Vagina (tissue), 2 donors: ENCODE results near the gene ADAMTSL3. TPM values are rescaled to one million over a fixed set of nuclear protein-coding genes. Genes with fewer than 3 reads are reported as not detected.

Experiments
- DNase-seq, 2 donors: peaks; one replicate each; pipeline ENCODE4 v3.0.0-alpha.2; 2017; ENCODE audit errors: extremely low spot score in 2 of 2
- H3K27ac ChIP-seq: fragments of 200-600 bp; sonication (generic); one replicate; pipeline ENCODE4 v1.5.1; 2019
- H3K27me3 ChIP-seq: fragments of 200-600 bp; sonication (generic); one replicate; pipeline ENCODE4 v1.5.1; 2019
- H3K36me3 ChIP-seq, 2 donors: fragments of 200-600 bp; sonication (generic); one replicate each; pipeline ENCODE4 v1.5.1; 2017 to 2019
- H3K4me1 ChIP-seq: fragments of 200-600 bp; sonication (generic); one replicate; pipeline ENCODE4 v1.5.1; 2019
- H3K4me3 ChIP-seq, 2 donors: fragments of 200-600 bp; sonication (generic); 1 replicate in 1 of 2; 2 replicates in 1 of 2; pipeline ENCODE4 v1.5.1; 2016 to 2019
- H3K9me3 ChIP-seq: fragments of 200-600 bp; sonication (generic); one replicate; pipeline ENCODE4 v1.5.1; 2019
- CTCF ChIP-seq, 3 experiments: fragments of 450-650 bp in 2 of 3; fragments of 200-600 bp in 1 of 3; sonication (generic) in 1 of 3; IDR thresholded peaks; one replicate each; pipeline ENCODE4 v1.5.1; 2017 to 2019; ENCODE audit warnings: antibody characterized with exemption in 3 of 3, mild to moderate bottlenecking in 2 of 3, moderate library complexity in 2 of 3
- POLR2A ChIP-seq, 2 donors: fragments of 450-650 bp; IDR thresholded peaks; one replicate each; pipeline ENCODE4 v1.6.1; 2017; ENCODE audit warnings: antibody characterized with exemption in 2 of 2, mild to moderate bottlenecking in 2 of 2, moderate library complexity in 2 of 2
- POLR2AphosphoS5 ChIP-seq, 2 donors: sonication (generic); formaldehyde crosslinking; IDR thresholded peaks; one replicate each; pipeline ENCODE4 v1.9.0; 2017; ENCODE audit warnings: antibody characterized with exemption in 2 of 2, mild to moderate bottlenecking in 2 of 2, low read depth in 1 of 2; ENCODE audit not compliant: insufficient read depth in 1 of 2
- intact Hi-C: fragments of 100-400 bp; cut with DNase I; formaldehyde crosslinking; loops from one replicate; pipeline ENCODE4 v1.15.1; 2023
- total RNA-seq: library from RNA; depleted of rRNA; stranded (reverse); fragments of >200 nt; gene quantifications from one replicate; pipeline ENCODE4 v1.2.3, GENCODE V29; 2016

Gene ADAMTSL3
- total RNA-seq, 1 donor from 2014 or later, result 4.2 TPM

- no peaks in the 10 kb centered on the region for H3K36me3 ChIP-seq
- intact Hi-C loops, result no loop called here
- no peaks in the 10 kb centered on the region for H3K9me3 ChIP-seq
- no peak for TF ChIP-seq POLR2A (IDR thresholded peaks at IDR 0.05)
- no peak overlapping the region for H3K27ac ChIP-seq
- peaks cover 5% of the 10 kb centered on the region for H3K4me1 ChIP-seq
- H3K4me3 ChIP-seq, result no peak overlapping the region
- no peak for DNase-seq
- H3K27me3 ChIP-seq, result no peaks in the 10 kb centered on the region
These were observed 212.8 kb downstream of the ADAMTSL3 start for GRCh38 chr15:83866692-83867091.

- H3K9me3 ChIP-seq, result no peaks in the 10 kb centered on the region
- H3K4me3 ChIP-seq, result no peak overlapping the region
- H3K36me3 ChIP-seq, result no peaks in the 10 kb centered on the region
- peaks cover 5% of the 10 kb centered on the region for H3K4me1 ChIP-seq
- no peak overlapping the region for H3K27ac ChIP-seq
- TF ChIP-seq CTCF (IDR thresholded peaks at IDR 0.05) (no peak), POLR2AphosphoS5 (IDR thresholded peaks at IDR 0.05; ENCODE audit: insufficient read depth in 1 of 2, low read depth in 1 of 2) (no peak), POLR2A (IDR thresholded peaks at IDR 0.05) (no peak)
- DNase-seq, result no peak
- intact Hi-C loops, result no loop called here
- no peaks in the 10 kb centered on the region for H3K27me3 ChIP-seq
These were observed 215.4 kb downstream of the ADAMTSL3 start for GRCh38 chr15:83869341-83869740.

- Histone ChIP-seq H3K4me1 (peaks cover 2% of the 10 kb centered on the region), H3K27ac (no peak overlapping the region), H3K27me3 (no peaks in the 10 kb centered on the region)
These were observed 218.1 kb downstream of the ADAMTSL3 start for GRCh38 chr15:83871808-83872559.

GRCh38 chr15:83873966-83874365 lies 220.0 kb downstream of the ADAMTSL3 start:
- Histone ChIP-seq H3K4me3 (no peak overlapping the region), H3K27me3 (no peaks in the 10 kb centered on the region), H3K9me3 (no peaks in the 10 kb centered on the region), H3K36me3 (no peaks in the 10 kb centered on the region), H3K4me1 (no peaks in the 10 kb centered on the region), H3K27ac (no peak overlapping the region)
- intact Hi-C loops, result no loop called here
- DNase-seq, result no peak
- no peak for TF ChIP-seq POLR2A (IDR thresholded peaks at IDR 0.05)
- no peak for TF ChIP-seq CTCF (IDR thresholded peaks at IDR 0.05)

More at GRCh38 chr15:83871808-83872559, 218.1 kb downstream of the ADAMTSL3 start:
- Histone ChIP-seq H3K36me3 (no peaks in the 10 kb centered on the region), H3K9me3 (no peaks in the 10 kb centered on the region), H3K4me3 (no peak overlapping the region)
- intact Hi-C loops, result no loop called here
- TF ChIP-seq POLR2A (IDR thresholded peaks at IDR 0.05), result no peak
- no peak for TF ChIP-seq CTCF (IDR thresholded peaks at IDR 0.05)
- TF ChIP-seq POLR2AphosphoS5 (IDR thresholded peaks at IDR 0.05; ENCODE audit: insufficient read depth in 1 of 2, low read depth in 1 of 2), result peak in 1 of 2 donors; percentile 21
- DNase-seq, result no peak

GRCh38 chr15:83880529-83880928 lies 226.6 kb downstream of the ADAMTSL3 start:
- Histone ChIP-seq H3K4me3 (no peak overlapping the region), H3K4me1 (no peaks in the 10 kb centered on the region)

More at GRCh38 chr15:83880529-83880928, 226.6 kb downstream of the ADAMTSL3 start:
- Histone ChIP-seq H3K9me3 (no peaks in the 10 kb centered on the region), H3K36me3 (no peaks in the 10 kb centered on the region), H3K27me3 (no peaks in the 10 kb centered on the region), H3K27ac (no peak overlapping the region)
- no peak for DNase-seq
- TF ChIP-seq CTCF (IDR thresholded peaks at IDR 0.05) (no peak), POLR2A (IDR thresholded peaks at IDR 0.05) (no peak), POLR2AphosphoS5 (IDR thresholded peaks at IDR 0.05; ENCODE audit: insufficient read depth in 1 of 2, low read depth in 1 of 2) (no peak)
- intact Hi-C loops, result no loop called here
